CD4-positive, alpha-beta T cell treated with Interleukin-4 for 1 hour (primary cell): Measurements from ENCODE around the gene CABCOCO1.
"Not testable (repeated sequence)": the region's sequence is repeated elsewhere in the genome, so short reads cannot be mapped to it uniquely, and the experiment has no call there.

Source experiments
- DNase-seq, 2 donors: peaks; one replicate each; pipeline ENCODE4 v3.0.0-alpha.2; 2020 to 2022

CABCOCO1 gene

GRCh38 chr10:61643316-61643751 is 19.4 kb upstream of the CABCOCO1 start:
- DNase-seq, result no peak

DNA sequence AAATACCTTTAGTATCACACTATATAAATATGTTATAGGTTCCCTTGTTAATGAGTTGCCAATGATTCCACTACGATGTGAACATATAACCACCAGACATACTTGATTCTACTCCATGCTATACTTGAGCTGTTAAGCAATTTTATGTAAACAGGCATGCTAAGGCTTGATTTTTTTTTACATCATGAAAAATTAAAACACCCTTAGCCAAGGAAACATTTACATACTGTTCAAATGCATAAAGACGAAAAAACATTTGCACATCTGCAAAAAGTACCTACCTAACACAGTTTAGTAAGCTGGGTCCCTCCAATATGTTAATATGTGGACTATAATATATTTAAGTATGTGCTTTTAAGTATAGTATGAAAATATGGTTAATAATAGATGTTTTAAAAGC is 9.0 kb upstream of the CABCOCO1 start:
- no peak for DNase-seq

- DNase-seq, result no peak
Observed at GRCh38 chr10:61655335-61655851, 7.3 kb upstream of the CABCOCO1 start.

DNA sequence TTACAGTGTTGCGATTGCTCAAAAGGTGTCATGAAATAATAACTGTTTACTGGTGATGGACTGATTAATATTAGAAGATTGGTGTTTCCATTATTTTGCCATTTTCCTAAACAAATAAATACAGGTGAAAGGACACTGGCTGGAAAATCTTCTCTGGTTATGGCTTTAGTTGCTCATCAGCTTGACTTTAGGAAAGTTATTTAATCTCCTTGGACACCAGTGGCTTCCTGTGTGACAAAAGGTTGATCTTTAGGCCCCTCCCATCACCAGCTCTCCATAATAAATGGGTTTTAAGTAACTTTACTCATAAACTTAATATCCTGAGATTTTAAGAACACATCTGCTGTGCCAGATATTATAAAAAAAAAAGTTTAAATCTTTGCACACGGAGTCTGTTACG is 737 bp downstream of the CABCOCO1 start:
- DNase-seq, result no peak

- no peak for DNase-seq
Observed at GRCh38 chr10:61664985-61665384, 2.3 kb downstream of the CABCOCO1 start.

DNA sequence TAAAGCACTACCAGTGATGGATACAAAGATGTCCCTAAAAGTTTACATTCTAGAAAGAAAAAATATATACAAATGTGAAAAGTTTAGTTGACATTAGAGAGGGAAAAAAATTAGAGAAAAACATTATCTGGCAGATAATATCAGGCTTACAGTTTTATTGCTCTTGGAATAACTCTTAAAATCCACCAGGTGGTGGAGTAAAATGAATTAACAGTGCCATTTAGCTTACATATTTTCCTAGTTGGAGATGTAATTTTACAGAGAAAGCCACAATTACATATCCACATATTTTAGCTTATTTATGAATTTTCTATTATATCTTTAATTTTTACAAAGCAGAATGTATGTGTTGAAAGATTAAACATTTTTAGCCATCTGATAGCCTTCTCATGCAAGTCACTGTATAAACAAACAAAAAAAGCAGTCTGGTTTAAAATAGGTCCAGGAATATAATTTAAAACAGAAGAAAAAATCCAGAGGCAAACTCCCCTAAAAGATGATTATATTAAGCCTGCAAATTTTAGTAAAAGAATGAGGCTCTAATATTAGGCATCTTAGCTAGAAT is 6.5 kb downstream of the CABCOCO1 start:
- no peak for DNase-seq

- no peak for DNase-seq
Observed at GRCh38 chr10:61669849-61670248, 7.1 kb downstream of the CABCOCO1 start.

DNA sequence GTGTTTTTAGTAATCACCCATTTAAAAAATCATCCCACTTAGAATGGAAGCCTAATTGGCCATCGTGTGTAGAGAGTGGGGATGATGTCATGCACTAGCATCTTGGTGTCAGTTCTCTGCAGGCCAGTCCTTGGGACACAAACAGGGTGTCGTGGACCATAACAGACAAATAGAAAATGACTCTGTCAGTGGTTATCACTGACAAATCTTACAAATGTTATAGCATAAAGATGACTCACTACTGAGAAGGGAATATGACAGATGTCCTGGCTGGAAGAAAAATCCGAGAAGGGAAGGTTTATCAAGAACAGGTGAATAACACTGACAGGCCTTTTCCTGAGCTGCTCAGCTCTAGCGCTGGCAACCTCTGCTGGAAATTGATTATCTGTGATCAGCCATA is 10.6 kb downstream of the CABCOCO1 start:
- DNase-seq, result no peak

DNA sequence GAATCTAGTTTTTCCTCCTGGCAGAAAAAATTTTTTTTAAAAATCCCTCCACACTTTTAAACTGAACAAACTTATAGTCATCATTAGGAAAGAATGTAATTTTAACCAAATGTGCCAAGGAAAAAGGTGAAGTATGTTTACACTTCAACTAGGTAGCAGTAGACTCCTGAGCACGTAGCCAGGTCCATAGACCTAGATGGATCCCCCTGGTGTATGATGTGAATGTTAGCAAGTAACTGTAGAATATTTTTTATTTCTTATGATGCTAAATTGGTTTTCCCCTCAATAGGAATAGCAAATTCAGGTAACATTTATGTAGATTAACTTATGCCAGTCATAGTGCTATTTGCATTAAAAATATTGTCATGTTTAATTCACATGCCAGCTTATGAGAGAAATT is 19.6 kb downstream of the CABCOCO1 start:
- no peak for DNase-seq

DNA sequence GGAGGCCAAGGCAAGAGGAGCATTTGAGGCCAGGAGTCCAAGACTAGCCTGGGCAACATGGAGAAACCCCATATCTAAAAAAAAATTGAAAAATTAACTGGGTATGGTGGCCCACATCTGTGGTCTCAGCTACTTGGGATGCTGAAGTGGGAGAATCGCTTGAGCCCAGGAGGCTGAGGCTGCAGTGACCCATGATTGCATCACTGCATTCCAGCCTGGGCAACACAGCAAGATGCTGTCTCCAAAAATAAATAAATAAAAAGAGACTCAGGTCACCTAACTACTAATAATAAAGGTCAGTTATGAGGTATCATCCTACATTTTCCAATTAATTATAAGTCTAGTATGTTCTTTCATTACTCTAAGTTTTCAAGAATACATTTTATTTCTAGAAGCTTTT is 20.6 kb downstream of the CABCOCO1 start:
- no peak for DNase-seq

DNA sequence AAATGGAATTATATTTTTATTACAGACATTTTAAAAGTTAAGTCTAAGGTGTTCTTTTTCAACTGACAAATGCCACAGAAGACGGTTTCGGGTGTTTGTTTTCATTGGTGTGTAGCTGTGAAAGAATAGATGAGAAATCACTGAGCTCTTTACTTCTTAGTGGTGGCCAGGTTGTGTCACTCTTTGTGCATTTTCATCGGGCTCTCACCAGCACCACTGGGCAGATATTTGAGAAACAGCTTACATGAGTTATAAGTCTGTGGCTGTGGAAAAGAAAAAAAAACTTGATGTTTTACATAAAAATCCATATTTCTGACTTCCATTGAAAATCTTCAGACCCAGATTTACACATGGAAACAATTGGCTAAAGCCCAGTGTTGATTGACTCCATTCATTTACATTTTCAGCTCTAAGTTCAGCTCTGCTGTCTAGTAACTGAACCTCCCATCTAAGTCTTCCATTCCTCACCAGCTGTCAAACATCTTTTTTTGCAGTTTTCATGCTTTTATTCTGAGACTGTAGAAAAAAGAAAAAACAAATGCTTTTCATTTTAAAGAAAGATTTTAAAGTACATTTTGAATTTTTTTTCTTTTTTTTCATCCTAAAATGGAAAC is 22.3 kb downstream of the CABCOCO1 start:
- DNase-seq, result no peak

DNA sequence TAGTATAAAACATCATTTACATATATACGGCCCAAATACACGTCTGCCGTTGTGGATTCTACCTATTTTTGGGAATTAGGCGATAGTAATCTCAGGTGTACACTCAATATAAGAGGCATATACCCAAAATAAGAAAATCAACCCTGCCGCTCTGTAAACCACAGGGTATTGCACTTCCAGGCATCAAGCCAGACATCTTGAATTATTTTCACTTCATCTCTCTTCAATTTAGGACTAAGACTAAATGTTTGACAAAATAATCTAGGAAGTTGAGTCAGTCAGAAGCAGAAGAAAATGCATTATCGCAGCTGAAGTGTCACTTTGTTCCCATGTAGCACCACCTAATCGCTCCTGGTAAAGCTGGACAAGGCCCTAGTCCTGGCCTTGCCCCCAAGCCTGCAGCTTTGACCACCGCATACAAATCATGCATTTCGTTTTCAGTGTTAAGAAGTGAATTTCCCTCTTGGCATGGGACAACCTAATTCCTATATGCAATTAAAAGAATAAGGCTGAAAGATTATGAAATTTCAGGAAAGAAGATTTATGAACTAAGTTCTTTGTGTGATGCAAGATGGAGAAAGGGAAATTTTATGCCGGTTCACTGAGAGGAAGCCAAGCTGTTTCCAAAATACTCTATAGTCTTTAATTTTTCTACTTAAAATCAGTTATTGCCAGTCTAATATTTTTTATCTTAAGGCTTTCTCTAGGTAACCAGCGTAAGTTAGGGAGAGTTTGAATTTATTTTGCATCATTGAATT is 26.0 kb downstream of the CABCOCO1 start:
- no peak for DNase-seq

DNA sequence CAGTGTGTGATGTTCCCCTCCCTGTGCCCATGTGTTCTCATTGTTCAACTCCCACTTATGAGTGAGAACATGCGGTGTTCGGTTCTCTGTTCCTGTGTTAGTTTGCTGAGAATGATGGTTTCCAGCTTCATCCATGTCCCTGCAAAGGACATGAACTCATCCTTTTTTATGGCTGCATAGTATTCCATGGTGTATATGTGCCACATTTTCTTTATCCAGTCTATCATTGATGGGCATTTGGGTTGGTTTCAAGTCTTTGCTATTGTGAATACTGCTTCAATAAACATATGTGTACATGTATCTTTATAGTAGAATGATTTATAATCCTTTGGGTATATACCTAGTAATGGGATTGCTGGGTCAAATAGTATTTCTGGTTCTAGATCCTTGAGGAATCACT is 28.9 kb downstream of the CABCOCO1 start:
- DNase-seq, result not testable (repeated sequence)

- DNase-seq, result no peak
Observed at GRCh38 chr10:61692447-61693010, 29.8 kb downstream of the CABCOCO1 start.

DNA sequence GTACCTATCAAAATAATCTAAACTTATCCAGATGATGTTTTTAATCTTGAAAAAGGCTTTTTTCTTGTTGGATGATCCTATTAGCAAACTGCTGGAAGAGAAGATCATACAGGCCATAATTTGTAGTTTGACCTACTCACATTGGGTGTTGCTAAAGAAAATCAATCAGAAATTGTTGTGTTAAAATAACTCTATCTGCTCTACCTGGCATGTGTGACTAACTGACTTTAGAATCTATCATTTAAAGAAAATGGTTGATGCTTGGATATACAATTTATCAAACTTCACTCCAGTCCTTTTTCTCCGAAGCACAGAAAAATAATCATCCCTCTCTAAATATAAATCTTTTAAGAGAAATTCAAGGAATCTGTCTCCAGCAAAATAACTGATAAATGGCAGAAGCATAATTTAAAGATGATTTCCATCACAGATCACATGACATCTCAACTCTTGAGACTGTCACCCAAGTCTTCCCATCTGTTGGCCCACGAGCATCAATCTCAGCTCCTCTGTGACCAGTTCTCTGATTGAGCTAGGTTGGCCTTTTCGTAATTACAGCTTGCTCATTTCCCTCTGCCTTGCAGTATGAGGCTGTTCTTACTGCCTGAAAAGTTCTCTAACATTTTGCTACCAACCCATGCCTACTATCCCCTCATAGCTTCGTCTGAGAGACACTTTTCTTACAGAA is 36.4 kb downstream of the CABCOCO1 start:
- DNase-seq, result no peak

DNA sequence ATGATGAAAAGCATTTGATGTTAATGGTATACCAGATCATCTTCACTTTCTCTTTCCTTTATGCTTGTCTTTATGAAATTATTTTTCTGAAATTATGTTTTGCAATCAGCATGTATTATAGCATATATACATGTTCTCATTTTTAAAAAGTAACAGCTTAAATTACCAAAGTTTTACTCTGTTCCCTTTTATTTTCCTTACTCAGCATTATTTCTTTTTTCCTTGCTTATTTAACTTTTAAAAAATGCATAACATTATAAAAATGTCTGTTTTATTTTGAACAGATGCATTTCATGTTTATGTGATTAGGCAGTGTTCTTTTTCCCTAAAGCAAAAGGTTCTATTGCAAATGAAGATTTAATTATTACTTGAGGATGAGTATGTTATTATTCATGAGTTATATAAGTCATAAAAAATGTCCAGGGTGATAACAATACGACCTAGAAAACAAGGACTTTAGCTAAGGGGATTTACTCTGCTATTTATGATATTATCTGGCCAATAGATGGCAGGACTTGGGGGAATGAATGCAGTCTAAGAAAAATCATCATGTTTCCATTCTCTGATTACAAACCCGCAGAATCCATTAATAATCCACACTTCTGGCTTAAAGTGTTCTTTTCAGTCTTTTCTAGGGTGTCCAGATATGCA is 38.5 kb downstream of the CABCOCO1 start:
- no peak for DNase-seq

GRCh38 chr10:61701706-61702105 is 39.0 kb downstream of the CABCOCO1 start:
- DNase-seq, result no peak

DNA sequence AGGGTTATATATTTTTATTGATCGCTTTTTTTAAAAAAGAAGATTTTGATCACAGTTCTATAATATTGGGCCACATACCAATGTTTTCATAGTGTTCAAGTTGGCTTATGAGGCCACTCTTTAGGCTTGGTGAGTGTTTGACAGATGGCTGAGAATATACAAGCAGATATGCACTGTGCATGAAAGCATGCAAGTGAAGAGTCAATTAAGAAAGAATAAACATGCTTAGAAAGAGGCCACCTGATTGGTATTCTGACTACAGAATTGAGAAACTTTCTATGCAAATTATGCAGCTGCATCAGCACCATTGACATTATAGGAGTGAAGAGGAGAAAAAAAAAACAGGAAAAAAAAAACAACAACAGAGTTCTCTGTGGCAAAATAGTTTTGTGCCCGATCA is 39.9 kb downstream of the CABCOCO1 start:
- DNase-seq, result no peak

- no peak for DNase-seq
Observed at GRCh38 chr10:61705022-61705613, 42.4 kb downstream of the CABCOCO1 start.

GRCh38 chr10:61708846-61709245 is 46.1 kb downstream of the CABCOCO1 start:
- no peak for DNase-seq

- not testable (repeated sequence) for DNase-seq
Observed at GRCh38 chr10:61712105-61712504, 49.4 kb downstream of the CABCOCO1 start.

GRCh38 chr10:61719475-61719874 is 56.7 kb downstream of the CABCOCO1 start:
- not testable (repeated sequence) for DNase-seq
